ENCODE measurements around the gene FTO. TPM values are rescaled to one million over a fixed set of nuclear protein-coding genes. Genes with fewer than 3 reads are reported as not detected.
"Not testable (repeated sequence)": the region's sequence is repeated elsewhere in the genome, so short reads cannot be mapped to it uniquely, and the experiment has no call there.

Gene FTO
- total RNA-seq, 2 donors from 2014 or later = 73.6 to 90.6 TPM

DNA sequence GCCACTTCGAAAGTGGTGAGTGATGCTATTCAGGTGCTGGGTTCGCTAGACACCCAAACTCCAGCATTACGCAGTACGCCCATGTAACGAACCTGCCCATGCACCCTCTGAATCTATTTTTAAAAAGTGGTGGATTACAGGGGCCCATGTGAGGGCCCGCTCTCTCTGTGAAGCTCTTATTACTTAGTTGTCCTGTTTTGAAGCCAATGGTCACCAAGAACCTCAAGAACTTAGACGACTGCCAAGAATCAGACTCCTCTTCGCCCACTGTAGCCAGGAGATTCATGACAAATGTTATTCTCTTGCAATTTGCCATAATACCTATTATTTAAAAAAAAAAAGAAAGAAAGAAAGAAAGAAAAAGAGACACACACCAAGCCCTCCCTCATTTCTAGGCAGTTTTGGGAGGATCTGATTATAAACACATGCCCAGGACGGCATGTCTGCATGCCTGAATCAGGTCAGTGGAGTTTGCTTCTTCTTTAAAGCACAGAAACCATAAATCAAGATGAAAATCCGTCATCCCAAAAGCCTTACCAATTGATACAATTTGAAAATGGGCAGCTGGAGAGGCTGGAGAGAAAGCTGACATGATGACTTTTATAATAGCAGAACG is 474.0 kb downstream of the FTO start:
- no peaks in the 10 kb centered on the region for H3K27me3 ChIP-seq
- H3K9me3 ChIP-seq = no peaks in the 10 kb centered on the region
- DNase-seq (ENCODE audit: low spot score) = no peak
- TF ChIP-seq, protein P1, sequence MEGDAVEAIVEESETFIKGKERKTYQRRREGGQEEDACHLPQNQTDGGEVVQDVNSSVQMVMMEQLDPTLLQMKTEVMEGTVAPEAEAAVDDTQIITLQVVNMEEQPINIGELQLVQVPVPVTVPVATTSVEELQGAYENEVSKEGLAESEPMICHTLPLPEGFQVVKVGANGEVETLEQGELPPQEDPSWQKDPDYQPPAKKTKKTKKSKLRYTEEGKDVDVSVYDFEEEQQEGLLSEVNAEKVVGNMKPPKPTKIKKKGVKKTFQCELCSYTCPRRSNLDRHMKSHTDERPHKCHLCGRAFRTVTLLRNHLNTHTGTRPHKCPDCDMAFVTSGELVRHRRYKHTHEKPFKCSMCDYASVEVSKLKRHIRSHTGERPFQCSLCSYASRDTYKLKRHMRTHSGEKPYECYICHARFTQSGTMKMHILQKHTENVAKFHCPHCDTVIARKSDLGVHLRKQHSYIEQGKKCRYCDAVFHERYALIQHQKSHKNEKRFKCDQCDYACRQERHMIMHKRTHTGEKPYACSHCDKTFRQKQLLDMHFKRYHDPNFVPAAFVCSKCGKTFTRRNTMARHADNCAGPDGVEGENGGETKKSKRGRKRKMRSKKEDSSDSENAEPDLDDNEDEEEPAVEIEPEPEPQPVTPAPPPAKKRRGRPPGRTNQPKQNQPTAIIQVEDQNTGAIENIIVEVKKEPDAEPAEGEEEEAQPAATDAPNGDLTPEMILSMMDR (IDR thresholded peaks at IDR 0.05) = no peak
- H3K4me1 ChIP-seq = no peaks in the 10 kb centered on the region
- no peaks in the 10 kb centered on the region for H3K36me3 ChIP-seq
- no peak overlapping the region for H3K4me3 ChIP-seq
- H3K27ac ChIP-seq = no peak overlapping the region

DNA sequence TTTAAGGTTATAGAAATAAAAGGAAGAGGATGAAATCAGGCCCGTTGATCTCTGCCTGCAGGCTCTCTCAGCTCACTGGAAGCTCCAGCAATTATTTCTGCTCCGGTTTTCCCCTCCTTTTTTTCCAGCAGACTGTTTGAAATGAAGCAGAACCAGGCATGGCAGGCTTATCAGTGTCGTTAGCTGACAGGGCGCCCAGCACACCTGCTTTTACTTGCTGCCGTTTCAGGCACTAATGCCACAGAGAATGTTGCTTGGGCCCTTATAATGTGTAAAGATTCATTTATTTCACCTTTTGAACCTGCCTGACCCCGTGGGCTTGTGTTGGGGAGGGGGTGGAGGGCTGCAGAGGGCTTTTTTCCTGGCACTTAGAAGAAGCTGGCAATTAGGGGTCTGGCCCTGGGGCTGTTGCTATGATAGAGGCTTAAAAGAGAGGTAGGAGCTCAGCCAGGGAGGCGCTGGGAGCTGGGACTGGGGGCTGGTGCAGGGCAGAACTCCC is 474.6 kb downstream of the FTO start:
- Histone ChIP-seq H3K27ac (no peak overlapping the region), H3K27me3 (no peaks in the 10 kb centered on the region), H3K4me3 (no peak overlapping the region), H3K36me3 (no peaks in the 10 kb centered on the region), H3K9me3 (no peaks in the 10 kb centered on the region), H3K4me1 (no peaks in the 10 kb centered on the region)
- TF ChIP-seq, protein P1 (IDR thresholded peaks at IDR 0.05) = no peak
- no peak for DNase-seq (ENCODE audit: low spot score)

DNA sequence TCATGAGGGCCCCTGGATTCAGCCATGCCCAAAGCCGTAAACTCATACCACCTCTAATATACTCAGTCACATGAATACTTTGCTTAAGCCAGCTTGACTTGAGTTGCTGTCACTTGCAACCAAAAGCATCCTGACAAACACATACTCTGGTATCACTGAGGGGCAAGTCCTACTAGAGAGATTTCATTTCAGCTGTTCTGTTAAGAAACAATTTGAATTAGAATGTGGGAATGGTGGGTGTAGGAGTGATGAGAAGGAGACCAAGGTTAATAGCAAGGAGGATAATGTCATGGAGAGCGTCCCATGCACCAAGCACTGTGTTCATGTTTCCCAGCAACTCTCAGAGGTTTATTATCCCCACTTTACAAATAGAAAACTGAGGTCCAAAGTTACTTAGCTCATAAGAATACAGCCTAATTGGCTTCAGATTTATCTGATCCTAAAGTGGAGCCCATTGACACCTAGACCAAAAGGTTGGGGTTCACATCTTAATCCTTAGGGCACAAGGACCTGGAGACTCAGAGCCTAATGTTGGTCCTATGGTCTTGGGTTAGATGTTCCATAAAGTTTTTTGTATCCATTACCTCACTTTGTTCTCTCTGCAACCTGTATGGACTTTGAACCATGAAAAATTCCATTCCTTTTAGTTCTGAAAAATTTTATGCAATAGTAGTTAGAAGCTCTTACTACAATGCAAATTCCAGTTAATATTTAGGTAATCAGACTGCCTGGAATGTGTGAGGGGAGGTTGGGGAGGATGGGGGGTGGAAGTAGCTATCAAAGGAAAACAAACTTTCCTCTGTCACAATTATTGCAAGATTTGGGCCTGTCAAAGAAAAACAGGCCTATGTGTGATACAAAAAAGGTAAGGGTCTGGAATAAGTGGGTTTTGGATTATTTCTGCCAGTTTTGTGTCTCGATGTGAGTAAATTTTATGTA is 476.7 kb downstream of the FTO start:
- DNase-seq (ENCODE audit: low spot score) = no peak
- Histone ChIP-seq H3K36me3 (no peaks in the 10 kb centered on the region), H3K27me3 (no peaks in the 10 kb centered on the region), H3K27ac (no peak overlapping the region), H3K9me3 (no peaks in the 10 kb centered on the region), H3K4me3 (no peak overlapping the region), H3K4me1 (no peaks in the 10 kb centered on the region)
- TF ChIP-seq, protein P1 (IDR thresholded peaks at IDR 0.05) = no peak

DNA sequence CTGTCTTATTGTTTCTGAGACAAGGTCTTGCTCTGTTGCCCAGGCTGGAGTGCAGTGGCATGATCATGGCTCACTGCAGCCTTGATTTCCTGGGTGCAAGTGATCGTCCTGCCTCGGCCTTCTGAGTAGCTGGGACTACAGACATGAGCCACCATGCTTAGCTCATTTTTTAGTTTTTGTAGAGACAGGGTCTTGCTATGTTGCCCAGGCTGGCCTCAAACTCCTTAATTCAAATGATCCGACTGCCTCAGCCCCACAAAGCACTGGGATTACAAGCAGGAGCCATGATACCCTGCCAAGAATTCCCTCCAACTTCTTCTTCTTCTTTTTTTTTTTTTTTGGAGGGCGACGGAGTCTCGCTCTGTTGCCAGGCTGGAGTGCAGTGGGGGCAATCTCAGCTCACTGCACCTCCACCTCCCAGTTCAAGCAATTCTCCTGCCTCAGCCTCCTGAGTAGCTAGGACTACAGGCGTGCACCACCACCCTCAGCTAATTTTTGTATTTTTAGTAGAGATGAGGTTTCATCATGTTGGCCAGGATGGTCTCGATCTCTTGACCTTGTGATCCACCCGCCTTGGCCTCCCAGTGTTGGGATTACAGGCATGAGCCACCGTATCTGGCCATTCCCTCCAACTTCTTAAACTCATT is 477.9 kb downstream of the FTO start:
- H3K4me1 ChIP-seq; H3K36me3 ChIP-seq; H3K4me3 ChIP-seq; DNase-seq (ENCODE audit: low spot score); H3K27ac ChIP-seq; H3K9me3 ChIP-seq; H3K27me3 ChIP-seq: not testable (repeated sequence)

DNA sequence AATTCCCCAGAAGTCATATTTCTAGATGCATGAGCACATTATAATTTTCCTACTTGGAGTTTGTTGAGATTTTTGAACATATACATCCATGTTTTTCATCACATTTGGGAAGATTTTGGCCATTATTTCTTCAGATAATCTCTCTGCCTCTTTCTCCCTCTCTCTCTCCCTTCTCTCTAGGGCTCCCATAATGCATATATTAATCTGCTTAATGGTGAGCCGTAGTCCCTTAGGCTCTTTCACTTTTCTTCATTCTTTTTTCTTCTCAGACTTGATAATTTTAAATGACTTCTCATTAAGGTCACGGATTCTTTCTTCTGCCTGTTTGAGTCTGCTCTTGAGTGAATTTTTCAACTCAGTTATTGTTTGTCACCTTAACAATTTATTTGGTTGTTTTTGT is 481.1 kb downstream of the FTO start:
- DNase-seq (ENCODE audit: low spot score) = no peak
- H3K27ac ChIP-seq = no peak overlapping the region
- no peaks in the 10 kb centered on the region for H3K9me3 ChIP-seq
- no peak overlapping the region for H3K4me3 ChIP-seq
- no peaks in the 10 kb centered on the region for H3K36me3 ChIP-seq
- TF ChIP-seq, protein P1 (IDR thresholded peaks at IDR 0.05) = no peak
- no peaks in the 10 kb centered on the region for H3K27me3 ChIP-seq
- no peaks in the 10 kb centered on the region for H3K4me1 ChIP-seq

DNA sequence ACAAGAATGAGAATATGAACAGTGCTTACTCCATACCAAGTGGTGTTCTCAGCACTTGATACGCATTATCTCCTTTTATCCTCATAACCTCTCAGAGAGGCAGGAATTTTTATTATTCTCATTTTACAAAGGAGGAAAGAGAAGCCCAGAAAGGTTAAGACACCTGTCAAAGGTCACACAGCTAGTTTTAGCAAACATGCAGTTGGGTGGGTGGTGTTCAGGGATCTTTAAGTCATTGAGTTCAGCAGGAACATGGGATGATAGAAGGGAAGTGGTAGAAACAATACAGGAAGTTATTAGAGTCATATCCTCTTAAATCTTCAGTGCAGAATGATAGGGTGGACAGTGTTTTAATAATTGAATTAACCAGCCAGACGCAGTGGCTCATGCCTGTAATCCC is 487.2 kb downstream of the FTO start:
- H3K27ac ChIP-seq = no peak overlapping the region
- TF ChIP-seq, protein P1 (IDR thresholded peaks at IDR 0.05) = no peak

More for the DNA sequence above, 487.2 kb downstream of the FTO start:
- DNase-seq (ENCODE audit: low spot score) = no peak
- Histone ChIP-seq H3K36me3 (no peaks in the 10 kb centered on the region), H3K4me3 (no peak overlapping the region), H3K9me3 (peaks cover 0 to 10% of the 10 kb centered on the region in 2 donors), H3K4me1 (peaks cover 0 to 14% of the 10 kb centered on the region in 2 donors), H3K27me3 (no peaks in the 10 kb centered on the region)

Data from right atrium auricular region (tissue), 2 donors.